ENCODE measurements around the gene TGIF1.

GRCh38 chr18:3401669-3402620 is 48.0 kb upstream of the TGIF1 start:
- TF ChIP-seq, protein P1, sequence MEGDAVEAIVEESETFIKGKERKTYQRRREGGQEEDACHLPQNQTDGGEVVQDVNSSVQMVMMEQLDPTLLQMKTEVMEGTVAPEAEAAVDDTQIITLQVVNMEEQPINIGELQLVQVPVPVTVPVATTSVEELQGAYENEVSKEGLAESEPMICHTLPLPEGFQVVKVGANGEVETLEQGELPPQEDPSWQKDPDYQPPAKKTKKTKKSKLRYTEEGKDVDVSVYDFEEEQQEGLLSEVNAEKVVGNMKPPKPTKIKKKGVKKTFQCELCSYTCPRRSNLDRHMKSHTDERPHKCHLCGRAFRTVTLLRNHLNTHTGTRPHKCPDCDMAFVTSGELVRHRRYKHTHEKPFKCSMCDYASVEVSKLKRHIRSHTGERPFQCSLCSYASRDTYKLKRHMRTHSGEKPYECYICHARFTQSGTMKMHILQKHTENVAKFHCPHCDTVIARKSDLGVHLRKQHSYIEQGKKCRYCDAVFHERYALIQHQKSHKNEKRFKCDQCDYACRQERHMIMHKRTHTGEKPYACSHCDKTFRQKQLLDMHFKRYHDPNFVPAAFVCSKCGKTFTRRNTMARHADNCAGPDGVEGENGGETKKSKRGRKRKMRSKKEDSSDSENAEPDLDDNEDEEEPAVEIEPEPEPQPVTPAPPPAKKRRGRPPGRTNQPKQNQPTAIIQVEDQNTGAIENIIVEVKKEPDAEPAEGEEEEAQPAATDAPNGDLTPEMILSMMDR (IDR thresholded peaks at IDR 0.05 in 4 of 5, conservative IDR thresholded peaks at IDR 0.05 in 1 of 5): no peak
- TF ChIP-seq POLR2A (IDR thresholded peaks at IDR 0.05): no peak

All from gastrocnemius medialis (tissue), 4 donors.